Tibial artery (tissue), 4 donors: ENCODE results near the gene DNAI7.

Experiments used
- DNase-seq, 2 donors: peaks; one replicate each; pipeline ENCODE4 v3.0.0-alpha.2; 2019
- H3K27ac ChIP-seq, 2 donors: fragments of 200-600 bp; sonication (generic) in 1 of 2; 1 replicate in 1 of 2; 2 replicates in 1 of 2; pipeline ENCODE4 v1.5.1; 2018 to 2019; ENCODE audit warnings: mild to moderate bottlenecking in 1 of 2
- H3K27me3 ChIP-seq, 2 donors: fragments of 200-600 bp; sonication (generic) in 1 of 2; one replicate each; pipeline versions ENCODE4 v1.5.1 to v1.6.0; 2016 to 2019
- H3K36me3 ChIP-seq, 3 donors: fragments of 200-600 bp; sonication (generic) in 2 of 3; one replicate each; pipeline ENCODE4 v1.5.1; 2016 to 2019; ENCODE audit warnings: mild to moderate bottlenecking in 2 of 3
- H3K4me1 ChIP-seq, 4 donors: fragments of 200-600 bp; sonication (generic) in 2 of 4; 1 replicate in 3 of 4; 2 replicates in 1 of 4; pipeline ENCODE4 v1.5.1; 2016 to 2019
- H3K4me3 ChIP-seq, 2 donors: fragments of 200-600 bp; sonication (generic) in 1 of 2; 1 replicate in 1 of 2; 2 replicates in 1 of 2; pipeline ENCODE4 v1.5.1; 2018 to 2019; ENCODE audit warnings: mild to moderate bottlenecking in 2 of 2
- H3K9me3 ChIP-seq, 3 donors: fragments of 200-600 bp; sonication (generic) in 1 of 3; one replicate each; pipeline ENCODE4 v1.5.1; 2016 to 2019
- CTCF ChIP-seq, 2 experiments: fragments of 200-600 bp in 1 of 2; fragments of 450-650 bp in 1 of 2; IDR thresholded peaks; one replicate each; pipeline ENCODE4 v1.5.1; 2017 to 2019; ENCODE audit warnings: antibody characterized with exemption in 2 of 2, mild to moderate bottlenecking in 1 of 2, moderate library complexity in 1 of 2
- intact Hi-C: fragments of 100-400 bp; cut with DNase I; formaldehyde crosslinking; loops from one replicate; pipeline ENCODE4 v1.15.0; 2023; ENCODE audit warnings: low total_unique reads

DNAI7 gene

GRCh38 chr12:25084816-25085215, 110.1 kb downstream of the DNAI7 start:
- TF ChIP-seq CTCF (IDR thresholded peaks at IDR 0.05): no peak
- Histone ChIP-seq H3K27ac (no peak overlapping the region), H3K4me1 (no peaks in the 10 kb centered on the region), H3K4me3 (no peak overlapping the region), H3K27me3 (no peaks in the 10 kb centered on the region), H3K36me3 (no peaks in the 10 kb centered on the region), H3K9me3 (no peaks in the 10 kb centered on the region)
- intact Hi-C loops: no loop called here
- DNase-seq: no peak

GRCh38 chr12:25083211-25083610, 111.7 kb downstream of the DNAI7 start:
- no peaks in the 10 kb centered on the region for H3K9me3 ChIP-seq
- H3K4me1 ChIP-seq: no peaks in the 10 kb centered on the region
- no peak for TF ChIP-seq CTCF (IDR thresholded peaks at IDR 0.05)
- DNase-seq: no peak
- no peaks in the 10 kb centered on the region for H3K27me3 ChIP-seq
- no peak overlapping the region for H3K4me3 ChIP-seq
- H3K36me3 ChIP-seq: no peaks in the 10 kb centered on the region
- intact Hi-C loops: no loop called here
- H3K27ac ChIP-seq: no peak overlapping the region

GRCh38 chr12:25082628-25083027, 112.3 kb downstream of the DNAI7 start:
- Histone ChIP-seq H3K27me3 (no peaks in the 10 kb centered on the region), H3K36me3 (no peaks in the 10 kb centered on the region), H3K4me3 (no peak overlapping the region), H3K9me3 (no peaks in the 10 kb centered on the region), H3K4me1 (no peaks in the 10 kb centered on the region), H3K27ac (no peak overlapping the region)
- TF ChIP-seq CTCF (IDR thresholded peaks at IDR 0.05): no peak
- intact Hi-C loops: no loop called here
- DNase-seq: no peak

GRCh38 chr12:25079393-25079792, 115.6 kb downstream of the DNAI7 start:
- Histone ChIP-seq H3K9me3 (no peaks in the 10 kb centered on the region), H3K4me1 (no peaks in the 10 kb centered on the region), H3K27me3 (no peaks in the 10 kb centered on the region), H3K4me3 (no peak overlapping the region), H3K36me3 (no peaks in the 10 kb centered on the region), H3K27ac (no peak overlapping the region)
- DNase-seq: no peak
- TF ChIP-seq CTCF (IDR thresholded peaks at IDR 0.05): no peak
- intact Hi-C loops: no loop called here

GRCh38 chr12:25074954-25075353, 120.0 kb downstream of the DNAI7 start:
- H3K4me1 ChIP-seq: no peaks in the 10 kb centered on the region
- no peak overlapping the region for H3K4me3 ChIP-seq
- no peaks in the 10 kb centered on the region for H3K9me3 ChIP-seq
- H3K36me3 ChIP-seq: no peaks in the 10 kb centered on the region
- TF ChIP-seq CTCF (IDR thresholded peaks at IDR 0.05): no peak
- intact Hi-C loops: no loop called here
- H3K27ac ChIP-seq: no peak overlapping the region
- H3K27me3 ChIP-seq: no peaks in the 10 kb centered on the region
- no peak for DNase-seq

- intact Hi-C loops: no loop called here
- TF ChIP-seq CTCF (IDR thresholded peaks at IDR 0.05): no peak
- no peaks in the 10 kb centered on the region for H3K27me3 ChIP-seq
- H3K4me1 ChIP-seq: no peaks in the 10 kb centered on the region
- no peak overlapping the region for H3K4me3 ChIP-seq
- no peaks in the 10 kb centered on the region for H3K36me3 ChIP-seq
- DNase-seq: no peak
- H3K27ac ChIP-seq: no peak overlapping the region
- no peaks in the 10 kb centered on the region for H3K9me3 ChIP-seq
These were observed 120.8 kb downstream of the DNAI7 start for GRCh38 chr12:25074113-25074512.
